Activated CD4-positive, alpha-beta T cell treated with anti-CD3 and anti-CD28 coated beads for 36 hours (primary cell): ENCODE results near the gene PYGB. TPM values are rescaled to one million over a fixed set of nuclear protein-coding genes. Genes with fewer than 3 reads are reported as not detected.

ENCODE experiments used
- ATAC-seq: fragments of 200-7000 bp; cut with Tn5 transposase; one replicate; pipeline ENCODE4 v1.10.0; 2021; ENCODE audit warnings: mild to moderate bottlenecking, moderate library complexity
- CTCF ChIA-PET: fragments of 350-600 bp; sonication (Branson Sonifier 250); formaldehyde crosslinking; loops from one replicate; lab custom pipeline; 2021; ENCODE audit warnings: antibody characterized with exemption; lab: Charles Lee
- POLR2A ChIA-PET: fragments of 350-600 bp; sonication (Branson Sonifier 250); formaldehyde crosslinking; loops from one replicate; lab custom pipeline; 2021; ENCODE audit warnings: antibody characterized with exemption, inconsistent platforms; lab: Charles Lee
- DNase-seq: peaks from one replicate; pipeline ENCODE4 v3.0.0-alpha.2; 2020
- H3K27ac Mint-ChIP-seq: one replicate; pipeline ENCODE4 v1.8.0; 2021; ENCODE audit warnings: mixed read lengths
- H3K27me3 Mint-ChIP-seq: one replicate; pipeline ENCODE4 v1.8.0; 2021; ENCODE audit warnings: mixed read lengths
- H3K36me3 Mint-ChIP-seq: one replicate; pipeline ENCODE4 v1.8.0; 2021; ENCODE audit warnings: low read depth, mixed read lengths
- H3K4me1 Mint-ChIP-seq: one replicate; pipeline ENCODE4 v1.8.0; 2021; ENCODE audit warnings: mixed read lengths
- H3K4me3 Mint-ChIP-seq: one replicate; pipeline ENCODE4 v1.8.0; 2021; ENCODE audit warnings: mild to moderate bottlenecking, moderate library complexity, mixed read lengths
- H3K9me3 Mint-ChIP-seq: one replicate; pipeline ENCODE4 v1.8.0; 2021; ENCODE audit warnings: low read depth, mixed read lengths
- intact Hi-C, 2 experiments: fragments of 100-400 bp; cut with DNase I in 1 of 2; cut with micrococcal nuclease in 1 of 2; formaldehyde crosslinking; loops; one replicate each; pipeline versions ENCODE4 v1.14.2 to v1.15.1; 2022 to 2024; cut with DNase I, micrococcal nuclease
- total RNA-seq, 2 experiments: library from RNA; stranded (reverse); gene quantifications; one replicate each; pipeline ENCODE4 v1.2.3, GENCODE V29; 2021

Gene PYGB
- total RNA-seq, 2 experiments from 2014 or later: 18.0 to 21.1 TPM

GRCh38 chr20:25243416-25243979 lies 4.4 kb upstream of the PYGB start:
- Mint-ChIP-seq H3K36me3 (no peaks in the 10 kb centered on the region), H3K27me3 (peaks cover 7% of the 10 kb centered on the region), H3K27ac (no peak overlapping the region), H3K9me3 (peaks cover 4% of the 10 kb centered on the region), H3K4me3 (no peak overlapping the region), H3K4me1 (peaks cover 26% of the 10 kb centered on the region)
- intact Hi-C loops: loop anchor here in 1 of 2 experiments (10.0 kb wide), 1 partner anchor 341 kb away; the partner anchor contains the start of gene NINL
- no peak for DNase-seq
- ATAC-seq: no peak
- POLR2A ChIA-PET: no interaction called here
- CTCF ChIA-PET: interaction anchor here (1.0 kb wide), 1 partner anchor 21 kb away, joined by 3 read pairs; no protein-coding TSS in a partner anchor

GRCh38 chr20:25244976-25245375 lies 2.9 kb upstream of the PYGB start:
- POLR2A ChIA-PET: no interaction called here
- Mint-ChIP-seq H3K27me3 (peaks cover 7% of the 10 kb centered on the region), H3K27ac (no peak overlapping the region), H3K4me1 (peaks cover 25% of the 10 kb centered on the region), H3K4me3 (no peak overlapping the region), H3K36me3 (no peaks in the 10 kb centered on the region), H3K9me3 (peaks cover 4% of the 10 kb centered on the region)
- DNase-seq: no peak
- intact Hi-C loops: loop anchor here (5.0 to 10.0 kb wide), 4 partner anchors 147 to 1888 kb away; partner anchors contain the start of genes ABHD12 (in 1 of the 2), APMAP (in 1 of the 2) and NINL (in 1 of the 2)
- CTCF ChIA-PET: interaction anchor here (0.7 to 1.4 kb wide), 2 partner anchors 42 to 249 kb away, joined by 3 read pairs; no protein-coding TSS in a partner anchor
- ATAC-seq: no peak

- ATAC-seq: no peak
- Mint-ChIP-seq H3K9me3 (peaks cover 4% of the 10 kb centered on the region), H3K27me3 (peaks cover 7% of the 10 kb centered on the region), H3K27ac (no peak overlapping the region), H3K36me3 (no peaks in the 10 kb centered on the region), H3K4me1 (peaks cover 30% of the 10 kb centered on the region), H3K4me3 (no peak overlapping the region)
- CTCF ChIA-PET: interaction anchor here (1.4 kb wide), 1 partner anchor 250 kb away, joined by 3 read pairs; no protein-coding TSS in a partner anchor
- intact Hi-C loops: loop anchor here (5.0 to 10.0 kb wide), 4 partner anchors 147 to 1888 kb away; partner anchors contain the start of genes ABHD12 (in 1 of the 2), APMAP (in 1 of the 2) and NINL (in 1 of the 2)
- DNase-seq: no peak
- POLR2A ChIA-PET: no interaction called here
These were observed 2.4 kb upstream of the PYGB start for GRCh38 chr20:25245461-25245860.

- DNase-seq (no peak), ATAC-seq (no peak)
- Mint-ChIP-seq H3K4me3 (peak overlapping the region; percentile 88), H3K27me3 (peaks cover 4% of the 10 kb centered on the region), H3K9me3 (peaks cover 4% of the 10 kb centered on the region), H3K4me1 (peaks cover 39% of the 10 kb centered on the region), H3K36me3 (no peaks in the 10 kb centered on the region), H3K27ac (peak overlapping the region; percentile 51)
- CTCF ChIA-PET: interaction anchor here (0.6 to 1.8 kb wide), 5 partner anchors 14 to 161 kb away, joined by 3 to 7 read pairs (median 4); partner anchors contain the start of gene GINS1
- intact Hi-C loops: loop anchor here (1.0 to 10.0 kb wide), 5 partner anchors 8 to 1889 kb away; partner anchors contain the start of genes ABHD12 (in 1 of the 2), APMAP (in 1 of the 2) and NINL (in 1 of the 2)
- POLR2A ChIA-PET: interaction anchor here (1.0 kb wide), 1 partner anchor 22 kb away, joined by 3 read pairs; no protein-coding TSS in a partner anchor
These were observed 1.5 kb upstream of the PYGB start for GRCh38 chr20:25246182-25246999.

DNA sequence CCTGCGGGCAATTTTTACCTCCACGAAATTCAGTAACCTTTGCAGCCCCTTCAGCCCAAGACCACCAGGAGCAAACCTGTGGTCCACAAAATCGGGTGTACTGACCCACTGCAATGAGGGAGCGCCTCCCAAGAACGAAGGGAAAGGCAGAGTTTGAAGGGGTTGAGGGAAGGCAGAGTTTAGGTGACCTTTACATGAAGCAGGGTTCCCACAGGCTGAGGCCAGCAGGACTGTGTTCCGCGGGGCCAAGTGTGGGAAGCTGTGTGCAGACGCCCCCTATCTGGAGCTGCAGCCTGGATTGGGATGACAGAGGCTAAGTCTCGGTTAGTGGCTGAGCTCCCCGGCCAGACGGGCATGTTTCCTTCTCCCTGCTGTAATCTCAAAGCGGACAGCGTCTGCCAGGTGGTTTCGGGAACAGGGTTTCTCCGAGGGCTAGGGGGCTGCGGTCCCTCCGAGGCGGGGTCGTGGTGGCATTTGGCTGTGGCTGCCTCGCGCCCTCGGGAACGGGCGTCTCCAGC lies 826 bp upstream of the PYGB start:
- H3K27me3 Mint-ChIP-seq: peaks cover 3% of the 10 kb centered on the region
- H3K27ac Mint-ChIP-seq: peak overlapping the region; percentile 51
- H3K36me3 Mint-ChIP-seq: no peaks in the 10 kb centered on the region
- intact Hi-C loops: loop anchor here (1.0 to 10.0 kb wide), 6 partner anchors 9 to 1890 kb away; partner anchors contain the start of genes ABHD12 (in 1 of the 2), APMAP (in 1 of the 2), NANP (in 1 of the 2) and NINL (in 1 of the 2)
- no peak for ATAC-seq
- CTCF ChIA-PET: interaction anchor here (0.6 to 1.8 kb wide), 6 partner anchors 13 to 253 kb away, joined by 4 to 7 read pairs (median 4); partner anchors contain the start of gene GINS1
- peak; percentile 35 for DNase-seq
- POLR2A ChIA-PET: interaction anchor here (1.0 kb wide), 1 partner anchor 22 kb away, joined by 3 read pairs; no protein-coding TSS in a partner anchor
- H3K4me3 Mint-ChIP-seq: peak overlapping the region; percentile 88
- H3K9me3 Mint-ChIP-seq: peaks cover 4% of the 10 kb centered on the region
- H3K4me1 Mint-ChIP-seq: peaks cover 44% of the 10 kb centered on the region

DNA sequence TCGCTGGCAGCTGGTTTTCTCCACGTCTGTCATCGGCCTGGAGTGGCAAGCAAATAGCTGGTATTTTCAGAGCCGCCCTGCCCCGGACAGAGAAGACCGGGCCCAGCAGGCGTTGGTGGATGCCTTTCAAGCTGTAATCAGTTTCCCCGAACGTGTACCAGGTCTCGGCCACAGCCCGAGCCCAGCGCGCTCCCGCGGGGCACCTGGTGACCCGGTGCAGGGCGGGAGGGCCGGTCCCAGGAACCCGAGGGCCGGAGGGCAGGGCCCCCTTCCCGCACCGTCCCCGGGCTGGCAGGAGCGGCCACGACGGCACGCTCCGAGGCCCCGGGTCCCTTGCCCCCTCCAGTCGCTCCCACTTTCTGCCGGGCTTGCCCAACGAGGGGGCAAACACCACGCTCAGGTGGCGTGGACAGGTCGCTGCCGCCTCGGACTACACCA lies 348 bp upstream of the PYGB start:
- H3K27me3 Mint-ChIP-seq: peaks cover 3% of the 10 kb centered on the region
- H3K4me3 Mint-ChIP-seq: peak overlapping the region; percentile 88
- intact Hi-C loops: loop anchor here (1.0 to 10.0 kb wide), 6 partner anchors 9 to 1890 kb away; partner anchors contain the start of genes ABHD12 (in 1 of the 2), APMAP (in 1 of the 2), NANP (in 1 of the 2) and NINL (in 1 of the 2)
- CTCF ChIA-PET: interaction anchor here (0.9 to 1.8 kb wide), 5 partner anchors 13 to 254 kb away, joined by 4 to 7 read pairs (median 4); partner anchors contain the start of gene GINS1
- POLR2A ChIA-PET: interaction anchor here (1.0 kb wide), 1 partner anchor 23 kb away, joined by 3 read pairs; no protein-coding TSS in a partner anchor
- H3K4me1 Mint-ChIP-seq: peaks cover 49% of the 10 kb centered on the region
- peak; percentile 45 for DNase-seq
- H3K36me3 Mint-ChIP-seq: no peaks in the 10 kb centered on the region
- peak; percentile 29 for ATAC-seq
- peaks cover 4% of the 10 kb centered on the region for H3K9me3 Mint-ChIP-seq
- no peak overlapping the region for H3K27ac Mint-ChIP-seq

DNA sequence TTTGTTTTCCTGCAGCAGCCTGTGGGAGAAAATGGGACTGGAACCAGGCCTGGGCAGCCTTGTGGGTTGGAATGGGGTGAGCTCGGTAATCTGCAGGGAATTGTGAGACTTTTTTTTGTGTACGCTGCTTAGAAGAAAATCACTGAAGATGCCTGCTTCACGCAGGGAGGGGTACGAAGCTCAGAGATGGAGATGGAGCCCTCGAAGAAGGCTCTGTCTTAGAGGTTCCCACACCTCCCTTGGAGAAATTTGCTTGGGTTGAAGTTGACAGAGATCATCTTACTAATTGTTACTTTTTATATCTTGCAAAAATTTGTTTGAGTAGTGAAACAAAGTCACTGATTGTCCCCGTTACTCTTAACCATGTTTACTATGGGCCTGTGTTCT lies 894 bp downstream of the PYGB start:
- POLR2A ChIA-PET: no interaction called here
- peak overlapping the region; percentile 82 for H3K4me3 Mint-ChIP-seq

DNA sequence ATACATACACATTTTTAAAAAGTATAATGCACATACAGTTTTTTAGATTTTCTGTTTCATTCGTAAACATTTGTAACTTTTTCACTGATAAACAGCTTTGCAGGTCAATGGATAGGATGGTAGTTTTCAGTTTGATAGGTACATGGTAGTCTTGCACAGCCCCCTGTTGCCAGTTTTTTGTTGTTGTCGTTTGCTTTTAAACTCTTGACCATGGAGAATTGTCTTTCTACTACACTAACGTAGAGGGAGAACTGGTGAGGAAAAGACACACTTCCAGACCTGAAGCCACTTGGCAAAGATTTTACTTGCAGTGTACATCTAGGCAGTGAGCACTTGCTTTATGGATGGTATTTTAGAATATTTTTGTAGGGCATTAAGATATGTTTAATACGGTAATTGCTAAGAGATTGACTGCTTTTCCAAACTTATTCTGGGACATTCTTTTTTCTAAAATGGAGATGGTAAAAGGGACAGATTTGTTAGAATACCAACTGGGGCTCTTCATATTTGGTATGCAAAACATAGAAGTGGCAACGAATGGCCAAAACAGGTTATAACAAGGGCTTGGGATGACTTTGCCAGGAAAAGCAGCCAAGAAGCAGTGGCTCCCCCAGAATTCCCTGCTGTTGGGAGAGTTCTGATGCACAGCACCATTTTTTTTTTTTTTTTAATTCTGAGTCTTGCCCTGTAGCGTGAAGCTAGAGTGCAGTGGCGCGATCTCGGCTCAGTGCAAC lies 1.5 kb downstream of the PYGB start:
- Mint-ChIP-seq H3K4me1 (peaks cover 58% of the 10 kb centered on the region), H3K27me3 (peaks cover 3% of the 10 kb centered on the region), H3K4me3 (peak overlapping the region; percentile 82), H3K27ac (peak overlapping the region; percentile 79), H3K36me3 (peaks cover 4% of the 10 kb centered on the region), H3K9me3 (no peaks in the 10 kb centered on the region)
- POLR2A ChIA-PET: no interaction called here
- no peak for DNase-seq
- CTCF ChIA-PET: interaction anchor here (0.7 to 2.1 kb wide), 4 partner anchors 10 to 255 kb away, joined by 3 to 8 read pairs (median 6); no protein-coding TSS in a partner anchor
- ATAC-seq: no peak
- intact Hi-C loops: loop anchor here (2.0 to 10.0 kb wide), 8 partner anchors 53 to 1892 kb away; partner anchors contain the start of genes ABHD12 (in 1 of the 2), APMAP (in 1 of the 2), NINL (in 1 of the 2) and ZNF337 (in 1 of the 2)

More for the DNA sequence above, 894 bp downstream of the PYGB start:
- Mint-ChIP-seq H3K27me3 (peaks cover 3% of the 10 kb centered on the region), H3K27ac (peak overlapping the region; percentile 79), H3K4me1 (peaks cover 57% of the 10 kb centered on the region), H3K36me3 (peaks cover 4% of the 10 kb centered on the region), H3K9me3 (no peaks in the 10 kb centered on the region)
- intact Hi-C loops: loop anchor here (1.0 to 10.0 kb wide), 14 partner anchors 25 to 1891 kb away; partner anchors contain the start of genes ABHD12 (in 2 of the 2), APMAP (in 2 of the 2), ACSS1 (in 1 of the 2) and ENTPD6 (in 1 of the 2)
- no peak for ATAC-seq
- DNase-seq: no peak
- CTCF ChIA-PET: interaction anchor here (0.7 to 1.1 kb wide), 2 partner anchors 25 to 255 kb away, joined by 3 to 6 read pairs; no protein-coding TSS in a partner anchor

- Mint-ChIP-seq H3K27ac (no peak overlapping the region), H3K4me1 (peaks cover 61% of the 10 kb centered on the region), H3K4me3 (peak overlapping the region; percentile 82)
These were observed 2.6 kb downstream of the PYGB start for GRCh38 chr20:25250508-25250907.

More at GRCh38 chr20:25250508-25250907, 2.6 kb downstream of the PYGB start:
- Mint-ChIP-seq H3K36me3 (peaks cover 4% of the 10 kb centered on the region), H3K27me3 (peaks cover 3% of the 10 kb centered on the region), H3K9me3 (no peaks in the 10 kb centered on the region)
- no peak for DNase-seq
- intact Hi-C loops: no loop called here
- ATAC-seq: no peak
- POLR2A ChIA-PET: interaction anchor here (0.5 kb wide), 1 partner anchor 676 kb away, joined by 4 read pairs; no protein-coding TSS in a partner anchor
- CTCF ChIA-PET: interaction anchor here (0.7 to 2.1 kb wide), 4 partner anchors 8 to 186 kb away, joined by 3 to 8 read pairs (median 5); partner anchors contain the start of gene GINS1
